HepG2 (cell line): Measurements from ENCODE around the gene GRB7. TPM values are rescaled to one million over a fixed set of nuclear protein-coding genes. Genes with fewer than 3 reads are reported as not detected.

Source experiments
- AFF4 ChIP-seq: sonication (generic); formaldehyde crosslinking; IDR thresholded peaks from 2 replicates; pipeline ENCODE4 v1.4.0; 2020; ENCODE audit warnings: missing genetic modification reagents
- AKAP8 ChIP-seq: sonication (generic); formaldehyde crosslinking; IDR thresholded peaks from 2 replicates; pipeline ENCODE4 v1.5.1; 2020; ENCODE audit warnings: mild to moderate bottlenecking, missing genetic modification reagents
- ATF5 ChIP-seq: sonication (generic); formaldehyde crosslinking; IDR thresholded peaks from 2 replicates; pipeline ENCODE4 v1.4.0; 2020; ENCODE audit warnings: mild to moderate bottlenecking, low read depth, missing genetic modification reagents
- HIC2 ChIP-seq: sonication (generic); formaldehyde crosslinking; IDR thresholded peaks from 2 replicates; pipeline ENCODE4 v1.9.0; 2022; ENCODE audit warnings: low read depth, missing genetic modification reagents
- HOMEZ ChIP-seq: IDR thresholded peaks from 2 replicates; pipeline ENCODE4 v1.6.1; 2016; ENCODE audit warnings: low read depth
- HOXD1 ChIP-seq: sonication (generic); formaldehyde crosslinking; IDR thresholded peaks from 2 replicates; pipeline ENCODE4 v1.5.0; 2020; ENCODE audit warnings: missing genetic modification reagents
- KDM3A ChIP-seq: IDR thresholded peaks from 2 replicates; pipeline ENCODE4 v1.6.1; 2018; ENCODE audit warnings: low read depth, missing compliant biosample characterization
- PBX3 ChIP-seq: sonication (generic); formaldehyde crosslinking; IDR thresholded peaks from 2 replicates; pipeline ENCODE4 v1.8.1; 2023; ENCODE audit warnings: missing genetic modification reagents, inconsistent platforms, borderline replicate concordance
- TRIM24 ChIP-seq: sonication (generic); formaldehyde crosslinking; IDR thresholded peaks from 2 replicates; pipeline ENCODE4 v1.8.0; 2022; ENCODE audit warnings: mild to moderate bottlenecking, missing genetic modification reagents
- ZNF772 ChIP-seq: sonication (generic); formaldehyde crosslinking; IDR thresholded peaks from 2 replicates; pipeline ENCODE4 v1.5.0; 2020; ENCODE audit warnings: mild to moderate bottlenecking, missing genetic modification reagents
- polyA plus RNA-seq, 8 experiments: library from polyadenylated mRNA; depleted of rRNA in 3 of 8; stranded (reverse) in 7 of 8; unstranded in 1 of 8; fragments of >200 nt; fragmentation: Illumina TruSeq in 4 of 8; extraction: Trizol in 4 of 8; gene quantifications; 2 replicates each; pipeline versions ENCODE4 v1.2.1 to v1.2.3, GENCODE V29; 2011 to 2016; ENCODE audit warnings: low read depth in 4 of 8, missing spikeins in 1 of 8, mixed read lengths in 1 of 8; ENCODE audit not compliant: insufficient read depth in 1 of 8
- total RNA-seq, 5 experiments: library from RNA; depleted of rRNA; stranded (reverse); fragments of >200 nt; fragmentation: Illumina TruSeq; extraction: Trizol; gene quantifications; 2 replicates each; pipeline ENCODE4 v1.2.3, GENCODE V29; 2016; ENCODE audit warnings: low read depth in 1 of 5
- TF ChIP-seq, protein P1 (sequence below): sonication (generic); formaldehyde crosslinking; conservative IDR thresholded peaks from 2 replicates; pipeline ENCODE4 v1.4.0; 2020; ENCODE audit warnings: missing genetic modification reagents
- TF ChIP-seq, protein P2 (sequence below): sonication (generic); formaldehyde crosslinking; IDR thresholded peaks from 2 replicates; pipeline ENCODE4 v1.4.0; 2020; ENCODE audit warnings: missing genetic modification reagents, borderline replicate concordance

The GRB7 gene
- total and polyA plus RNA-seq, 2 of the 13 experiments (the other 11 are each of a cell fraction or from before 2014, with no cell fraction given), result 60.2 to 77.7 TPM

DNA sequence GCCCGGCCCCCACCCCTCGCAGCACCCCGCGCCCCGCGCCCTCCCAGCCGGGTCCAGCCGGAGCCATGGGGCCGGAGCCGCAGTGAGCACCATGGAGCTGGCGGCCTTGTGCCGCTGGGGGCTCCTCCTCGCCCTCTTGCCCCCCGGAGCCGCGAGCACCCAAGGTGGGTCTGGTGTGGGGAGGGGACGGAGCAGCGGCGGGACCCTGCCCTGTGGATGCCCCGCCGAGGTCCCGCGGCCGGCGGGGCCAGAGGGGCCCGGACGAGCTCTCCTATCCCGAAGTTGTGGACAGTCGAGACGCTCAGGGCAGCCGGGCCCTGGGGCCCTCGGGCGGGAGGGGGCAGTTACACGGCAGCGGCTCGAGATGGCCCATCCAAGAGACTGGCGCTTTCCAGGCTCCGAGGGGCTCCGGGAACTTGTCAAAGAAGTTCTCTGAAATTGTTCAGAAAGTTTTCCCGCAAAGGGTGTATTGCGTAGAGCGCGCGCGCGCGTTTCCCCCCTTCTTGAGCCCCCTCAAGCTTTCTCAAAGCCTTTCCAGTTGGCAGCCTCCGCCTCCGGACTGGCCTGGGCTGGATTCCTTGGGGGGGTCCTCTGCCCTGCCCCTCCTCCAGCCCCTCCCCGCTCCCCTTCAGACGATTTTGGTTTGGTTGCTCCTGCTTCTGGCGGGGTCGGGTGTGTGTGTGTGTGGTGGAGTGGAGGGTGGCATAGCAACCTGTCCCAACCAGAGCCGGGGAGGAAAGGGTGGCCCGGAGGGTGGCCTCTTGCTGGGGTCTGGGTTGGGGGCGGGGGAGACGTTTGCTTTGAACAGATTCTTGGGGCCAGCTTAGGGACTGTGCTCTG lies 37.4 kb upstream of the GRB7 start (continued):
- TF ChIP-seq HIC2 (CRISPR knock-in tag) (no peak), AKAP8 (CRISPR knock-in tag) (no peak), AFF4 (CRISPR knock-in tag) (no peak), HOMEZ (no peak), PBX3 (no peak), ATF5 (CRISPR knock-in tag) (no peak), ZNF772 (CRISPR knock-in tag) (0 out of 2 replicates have a peak, but pooled peaks have one; percentile 7), TRIM24 (CRISPR knock-in tag) (no peak), KDM3A (0 out of 2 replicates have a peak, but pooled peaks have one; percentile 24), HOXD1 (CRISPR knock-in tag) (peak; percentile 69; the same call in 1 of the 2 replicates)
- TF ChIP-seq, protein P1, sequence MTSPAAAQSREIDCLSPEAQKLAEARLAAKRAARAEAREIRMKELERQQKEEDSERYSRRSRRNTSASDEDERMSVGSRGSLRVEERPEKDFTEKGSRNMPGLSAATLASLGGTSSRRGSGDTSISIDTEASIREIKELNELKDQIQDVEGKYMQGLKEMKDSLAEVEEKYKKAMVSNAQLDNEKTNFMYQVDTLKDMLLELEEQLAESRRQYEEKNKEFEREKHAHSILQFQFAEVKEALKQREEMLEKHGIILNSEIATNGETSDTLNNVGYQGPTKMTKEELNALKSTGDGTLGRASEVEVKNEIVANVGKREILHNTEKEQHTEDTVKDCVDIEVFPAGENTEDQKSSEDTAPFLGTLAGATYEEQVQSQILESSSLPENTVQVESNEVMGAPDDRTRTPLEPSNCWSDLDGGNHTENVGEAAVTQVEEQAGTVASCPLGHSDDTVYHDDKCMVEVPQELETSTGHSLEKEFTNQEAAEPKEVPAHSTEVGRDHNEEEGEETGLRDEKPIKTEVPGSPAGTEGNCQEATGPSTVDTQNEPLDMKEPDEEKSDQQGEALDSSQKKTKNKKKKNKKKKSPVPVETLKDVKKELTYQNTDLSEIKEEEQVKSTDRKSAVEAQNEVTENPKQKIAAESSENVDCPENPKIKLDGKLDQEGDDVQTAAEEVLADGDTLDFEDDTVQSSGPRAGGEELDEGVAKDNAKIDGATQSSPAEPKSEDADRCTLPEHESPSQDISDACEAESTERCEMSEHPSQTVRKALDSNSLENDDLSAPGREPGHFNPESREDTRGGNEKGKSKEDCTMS (CRISPR knock-in tag), result no peak
- TF ChIP-seq, protein P2, sequence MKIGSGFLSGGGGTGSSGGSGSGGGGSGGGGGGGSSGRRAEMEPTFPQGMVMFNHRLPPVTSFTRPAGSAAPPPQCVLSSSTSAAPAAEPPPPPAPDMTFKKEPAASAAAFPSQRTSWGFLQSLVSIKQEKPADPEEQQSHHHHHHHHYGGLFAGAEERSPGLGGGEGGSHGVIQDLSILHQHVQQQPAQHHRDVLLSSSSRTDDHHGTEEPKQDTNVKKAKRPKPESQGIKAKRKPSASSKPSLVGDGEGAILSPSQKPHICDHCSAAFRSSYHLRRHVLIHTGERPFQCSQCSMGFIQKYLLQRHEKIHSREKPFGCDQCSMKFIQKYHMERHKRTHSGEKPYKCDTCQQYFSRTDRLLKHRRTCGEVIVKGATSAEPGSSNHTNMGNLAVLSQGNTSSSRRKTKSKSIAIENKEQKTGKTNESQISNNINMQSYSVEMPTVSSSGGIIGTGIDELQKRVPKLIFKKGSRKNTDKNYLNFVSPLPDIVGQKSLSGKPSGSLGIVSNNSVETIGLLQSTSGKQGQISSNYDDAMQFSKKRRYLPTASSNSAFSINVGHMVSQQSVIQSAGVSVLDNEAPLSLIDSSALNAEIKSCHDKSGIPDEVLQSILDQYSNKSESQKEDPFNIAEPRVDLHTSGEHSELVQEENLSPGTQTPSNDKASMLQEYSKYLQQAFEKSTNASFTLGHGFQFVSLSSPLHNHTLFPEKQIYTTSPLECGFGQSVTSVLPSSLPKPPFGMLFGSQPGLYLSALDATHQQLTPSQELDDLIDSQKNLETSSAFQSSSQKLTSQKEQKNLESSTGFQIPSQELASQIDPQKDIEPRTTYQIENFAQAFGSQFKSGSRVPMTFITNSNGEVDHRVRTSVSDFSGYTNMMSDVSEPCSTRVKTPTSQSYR, result peak; percentile 22; the same call in 1 of the 2 replicates
